HG02623 (cell line): ENCODE data around the gene PPA1.
"Not testable (repeated sequence)": the region's sequence is repeated elsewhere in the genome, so short reads cannot be mapped to it uniquely, and the experiment has no call there.

Experiments used
- ATAC-seq: cut with Tn5 transposase; IDR thresholded peaks from one replicate; pipeline ENCODE4 v1.9.1; 2021; ENCODE audit warnings: moderate library complexity; ENCODE audit not compliant: unreplicated experiment

Gene PPA1

GRCh38 chr10:70255329-70256299, 22.4 kb upstream of the PPA1 start:
- no peak for ATAC-seq

GRCh38 chr10:70254778-70255328, 21.6 kb upstream of the PPA1 start:
- ATAC-seq, result no peak

GRCh38 chr10:70253878-70254765, 20.9 kb upstream of the PPA1 start:
- no peak for ATAC-seq

- no peak for ATAC-seq
Observed at GRCh38 chr10:70250961-70251680, 17.9 kb upstream of the PPA1 start.

GRCh38 chr10:70247360-70247759, 14.1 kb upstream of the PPA1 start:
- no peak for ATAC-seq

- ATAC-seq, result no peak
Observed at GRCh38 chr10:70241081-70241480, 7.9 kb upstream of the PPA1 start.

GRCh38 chr10:70239986-70240385, 6.8 kb upstream of the PPA1 start:
- ATAC-seq, result not testable (repeated sequence)

- ATAC-seq, result not testable (repeated sequence)
Observed at GRCh38 chr10:70239077-70239976, 6.1 kb upstream of the PPA1 start.

GRCh38 chr10:70237958-70238536, 4.8 kb upstream of the PPA1 start:
- not testable (repeated sequence) for ATAC-seq

GRCh38 chr10:70234668-70235447, 1.6 kb upstream of the PPA1 start:
- ATAC-seq, result no peak

- ATAC-seq, result no peak
Observed at GRCh38 chr10:70233939-70234300, 691 bp upstream of the PPA1 start.

GRCh38 chr10:70232859-70233108, 445 bp downstream of the PPA1 start:
- no peak for ATAC-seq

GRCh38 chr10:70232155-70232858, 922 bp downstream of the PPA1 start:
- no peak for ATAC-seq

GRCh38 chr10:70228491-70228890, 4.7 kb downstream of the PPA1 start:
- no peak for ATAC-seq

GRCh38 chr10:70227548-70228320, 5.5 kb downstream of the PPA1 start:
- ATAC-seq, result no peak

- no peak for ATAC-seq
Observed at GRCh38 chr10:70223728-70224127, 9.5 kb downstream of the PPA1 start.

- not testable (repeated sequence) for ATAC-seq
Observed at GRCh38 chr10:70222811-70223447, 10.3 kb downstream of the PPA1 start.
